Stimulated activated CD4-positive, alpha-beta T cell treated with anti-CD3 and anti-CD28 coated beads, Interleukin-12 subunit alpha, Interleukin-12 subunit beta, amount 100 ng/mL, for 4 hours (primary cell): ENCODE results near the gene ARHGEF18.

Experiments
- DNase-seq: peaks from one replicate; pipeline ENCODE4 v3.0.0-alpha.2; 2020

The ARHGEF18 gene

DNA sequence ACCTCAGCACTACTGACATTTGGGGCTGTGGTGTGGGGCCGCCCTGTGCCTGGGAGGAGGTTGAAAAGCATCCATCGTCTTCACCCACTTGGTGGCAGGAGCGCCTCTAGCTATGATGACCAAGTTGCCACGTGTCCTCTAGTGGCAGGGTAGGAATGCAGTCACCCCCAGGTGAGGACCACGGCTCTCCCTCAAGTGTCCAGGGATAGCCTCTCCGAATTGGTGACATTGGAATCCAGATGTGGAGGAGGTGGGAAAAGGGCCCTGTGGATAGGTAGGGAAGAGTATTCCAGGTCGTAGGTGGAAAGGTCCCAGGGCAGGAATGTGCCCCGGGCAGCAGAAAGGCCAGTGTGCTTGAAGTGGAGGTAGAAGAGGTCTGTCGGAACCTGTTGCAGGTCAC, 37.6 kb downstream of the ARHGEF18 start:
- no peak for DNase-seq

GRCh38 chr19:7386769-7387168, 38.0 kb downstream of the ARHGEF18 start:
- DNase-seq: no peak

DNA sequence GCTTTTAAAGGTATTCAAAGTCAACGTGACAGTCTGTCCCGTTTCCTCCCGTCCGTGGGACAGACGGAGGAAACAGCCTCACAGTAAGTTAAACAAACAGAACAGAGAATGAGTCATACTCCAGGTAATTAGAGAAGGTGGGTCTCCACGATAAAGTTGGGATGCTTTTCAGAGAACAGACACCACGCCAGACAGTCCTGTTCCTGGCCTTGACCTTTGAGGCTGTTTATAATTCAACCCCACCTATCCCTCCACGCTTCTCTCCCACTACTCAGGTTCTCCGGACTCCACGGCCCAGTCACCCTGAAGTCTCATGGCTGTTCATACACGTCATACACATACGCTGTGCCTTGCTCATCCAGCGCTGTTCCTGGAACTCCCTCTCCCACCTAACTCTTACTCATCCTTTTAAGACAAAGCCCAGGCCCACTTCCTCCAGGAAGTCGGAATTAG, 42.5 kb downstream of the ARHGEF18 start:
- no peak for DNase-seq

GRCh38 chr19:7393459-7393858, 44.7 kb downstream of the ARHGEF18 start:
- DNase-seq: no peak

DNA sequence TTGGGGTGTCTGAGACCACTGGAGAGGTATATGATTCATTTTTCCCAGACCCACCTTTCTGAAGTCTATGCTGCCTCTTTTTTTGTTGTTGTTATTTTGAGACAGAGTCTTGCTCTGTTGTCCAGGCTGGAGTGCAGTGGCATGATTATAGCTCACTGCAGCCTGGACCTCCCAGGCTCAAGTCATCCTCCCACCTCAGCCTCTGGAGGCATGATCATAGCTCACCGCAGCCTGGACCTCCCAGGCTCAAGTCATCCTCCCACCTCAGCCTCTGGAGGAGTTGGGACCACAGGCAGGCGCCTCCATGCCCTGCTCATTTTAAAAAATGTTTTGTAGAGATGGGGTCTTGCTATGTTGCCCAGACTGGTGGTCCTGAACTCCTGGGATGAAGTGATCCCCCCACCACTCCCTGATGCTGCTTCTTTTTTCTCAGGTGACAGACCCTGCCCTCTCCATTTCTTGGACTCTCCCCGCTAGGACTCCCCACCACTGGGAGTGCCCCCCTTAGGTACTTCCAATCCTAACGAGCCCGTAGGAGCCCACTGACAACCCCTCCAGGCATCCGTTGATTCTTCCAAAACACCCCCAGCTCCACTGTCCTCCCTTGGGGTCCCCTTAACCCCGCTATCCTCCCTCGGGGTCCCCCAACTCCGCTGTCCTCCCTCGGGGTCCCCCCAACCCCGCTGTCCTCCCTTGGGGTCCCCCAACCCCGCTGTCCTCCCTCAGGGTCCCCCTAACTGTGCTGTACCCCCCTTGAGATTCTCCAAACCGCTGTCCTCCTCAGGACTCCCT, 45.4 kb downstream of the ARHGEF18 start:
- DNase-seq: no peak

- peak; percentile 84 for DNase-seq
Observed at GRCh38 chr19:7394731-7395359, 46.1 kb downstream of the ARHGEF18 start.

DNA sequence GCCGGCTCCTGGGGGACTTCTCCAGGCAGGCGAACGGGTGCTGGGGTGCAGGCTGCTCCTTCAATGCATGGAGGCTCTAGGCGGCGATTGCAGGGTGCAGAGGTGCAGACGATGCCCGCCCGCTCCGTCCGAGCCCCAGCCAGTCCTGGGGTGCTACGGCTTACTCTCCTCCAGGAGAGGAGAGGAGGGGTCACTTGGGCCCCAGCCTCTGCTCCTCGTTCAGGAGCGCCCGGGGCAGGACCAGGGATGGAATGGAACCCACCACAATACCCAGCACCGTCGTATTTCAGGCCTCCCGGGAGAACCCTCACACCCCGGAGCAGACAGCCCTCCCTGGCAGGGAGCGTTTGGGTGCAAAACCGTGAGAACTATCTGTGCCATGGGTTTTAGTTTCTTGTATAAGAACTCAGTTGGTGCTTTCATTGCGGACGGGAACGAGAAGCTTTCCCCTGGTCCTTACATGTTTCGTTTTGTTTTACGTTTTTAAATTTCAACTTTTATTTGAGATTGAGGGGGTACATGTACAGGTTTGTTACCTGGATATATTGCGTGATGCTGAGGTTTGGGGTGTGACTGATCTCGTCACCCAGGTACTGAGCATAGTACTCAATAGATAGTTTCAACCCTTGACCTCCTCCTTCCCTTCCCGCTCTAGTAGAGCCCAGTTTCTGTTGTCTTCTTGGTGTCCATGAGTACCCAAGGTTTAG, 46.8 kb downstream of the ARHGEF18 start:
- DNase-seq: no peak

DNA sequence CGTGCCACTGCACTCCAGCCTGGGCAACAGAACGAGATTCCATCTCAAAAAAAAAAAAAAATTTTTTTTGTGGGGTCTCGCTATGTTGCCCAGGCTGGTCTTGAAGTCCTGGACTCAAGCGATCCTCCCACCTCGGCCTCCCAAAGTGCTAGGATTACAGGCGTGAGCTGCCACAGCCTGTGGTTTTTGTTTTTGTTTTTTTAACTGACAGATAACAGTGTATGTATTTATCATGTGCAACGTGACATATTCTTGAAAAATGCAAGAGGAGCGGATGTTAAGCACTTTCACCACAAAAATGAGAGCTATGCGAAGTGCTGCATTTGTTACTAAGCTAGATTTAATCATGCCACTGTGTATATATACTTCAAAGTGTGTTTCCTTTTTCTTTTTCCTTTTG, 49.0 kb downstream of the ARHGEF18 start:
- no peak for DNase-seq
